Vagina (tissue), 2 donors: Measurements from ENCODE around the gene CYREN. TPM values are rescaled to one million over a fixed set of nuclear protein-coding genes. Genes with fewer than 3 reads are reported as not detected.

ENCODE experiments used
- DNase-seq, 2 donors: peaks; one replicate each; pipeline ENCODE4 v3.0.0-alpha.2; 2017; ENCODE audit errors: extremely low spot score in 2 of 2
- H3K27ac ChIP-seq: fragments of 200-600 bp; sonication (generic); one replicate; pipeline ENCODE4 v1.5.1; 2019
- H3K27me3 ChIP-seq: fragments of 200-600 bp; sonication (generic); one replicate; pipeline ENCODE4 v1.5.1; 2019
- H3K36me3 ChIP-seq, 2 donors: fragments of 200-600 bp; sonication (generic); one replicate each; pipeline ENCODE4 v1.5.1; 2017 to 2019
- H3K4me1 ChIP-seq: fragments of 200-600 bp; sonication (generic); one replicate; pipeline ENCODE4 v1.5.1; 2019
- H3K4me3 ChIP-seq, 2 donors: fragments of 200-600 bp; sonication (generic); 1 replicate in 1 of 2; 2 replicates in 1 of 2; pipeline ENCODE4 v1.5.1; 2016 to 2019
- H3K9me3 ChIP-seq: fragments of 200-600 bp; sonication (generic); one replicate; pipeline ENCODE4 v1.5.1; 2019
- CTCF ChIP-seq, 3 experiments: fragments of 450-650 bp in 2 of 3; fragments of 200-600 bp in 1 of 3; sonication (generic) in 1 of 3; IDR thresholded peaks; one replicate each; pipeline ENCODE4 v1.5.1; 2017 to 2019; ENCODE audit warnings: antibody characterized with exemption in 3 of 3, mild to moderate bottlenecking in 2 of 3, moderate library complexity in 2 of 3
- POLR2A ChIP-seq, 2 donors: fragments of 450-650 bp; IDR thresholded peaks; one replicate each; pipeline ENCODE4 v1.6.1; 2017; ENCODE audit warnings: antibody characterized with exemption in 2 of 2, mild to moderate bottlenecking in 2 of 2, moderate library complexity in 2 of 2
- POLR2AphosphoS5 ChIP-seq, 2 donors: sonication (generic); formaldehyde crosslinking; IDR thresholded peaks; one replicate each; pipeline ENCODE4 v1.9.0; 2017; ENCODE audit warnings: antibody characterized with exemption in 2 of 2, mild to moderate bottlenecking in 2 of 2, low read depth in 1 of 2; ENCODE audit not compliant: insufficient read depth in 1 of 2
- intact Hi-C: fragments of 100-400 bp; cut with DNase I; formaldehyde crosslinking; loops from one replicate; pipeline ENCODE4 v1.15.1; 2023
- total RNA-seq: library from RNA; depleted of rRNA; stranded (reverse); fragments of >200 nt; gene quantifications from one replicate; pipeline ENCODE4 v1.2.3, GENCODE V29; 2016

The CYREN gene
- total RNA-seq, 1 donor from 2014 or later, result 33.4 TPM

GRCh38 chr7:135160098-135160857 lies 10.2 kb downstream of the CYREN start:
- intact Hi-C loops, result loop anchor here (10.0 kb wide), 1 partner anchor 475 kb away; no protein-coding TSS in a partner anchor
- no peak for DNase-seq
- TF ChIP-seq POLR2A (IDR thresholded peaks at IDR 0.05) (no peak), CTCF (IDR thresholded peaks at IDR 0.05) (no peak), POLR2AphosphoS5 (IDR thresholded peaks at IDR 0.05; ENCODE audit: insufficient read depth in 1 of 2, low read depth in 1 of 2) (peak in 1 of 2 donors; percentile 76)

GRCh38 chr7:135159359-135160085 lies 11.0 kb downstream of the CYREN start:
- peaks cover 4% of the 10 kb centered on the region for H3K9me3 ChIP-seq
- no peaks in the 10 kb centered on the region for H3K27me3 ChIP-seq
- no peak for DNase-seq
- H3K4me1 ChIP-seq, result peaks cover 34% of the 10 kb centered on the region
- intact Hi-C loops, result loop anchor here (10.0 kb wide), 1 partner anchor 475 kb away; no protein-coding TSS in a partner anchor
- no peak overlapping the region for H3K4me3 ChIP-seq
- H3K36me3 ChIP-seq, result no peaks in the 10 kb centered on the region
- TF ChIP-seq POLR2A (IDR thresholded peaks at IDR 0.05) (no peak), CTCF (IDR thresholded peaks at IDR 0.05) (no peak), POLR2AphosphoS5 (IDR thresholded peaks at IDR 0.05; ENCODE audit: insufficient read depth in 1 of 2, low read depth in 1 of 2) (no peak)
- H3K27ac ChIP-seq, result peak overlapping the region; percentile 56

More at GRCh38 chr7:135160098-135160857, 10.2 kb downstream of the CYREN start:
- peak overlapping the region; percentile 56 for H3K27ac ChIP-seq
- no peaks in the 10 kb centered on the region for H3K27me3 ChIP-seq
- H3K4me1 ChIP-seq, result peaks cover 34% of the 10 kb centered on the region
- no peak overlapping the region for H3K4me3 ChIP-seq
- peaks cover 4% of the 10 kb centered on the region for H3K9me3 ChIP-seq
- H3K36me3 ChIP-seq, result no peaks in the 10 kb centered on the region

GRCh38 chr7:135158874-135159273 lies 11.6 kb downstream of the CYREN start:
- Histone ChIP-seq H3K27ac (peak overlapping the region; percentile 56), H3K4me1 (peaks cover 34% of the 10 kb centered on the region), H3K9me3 (peaks cover 4% of the 10 kb centered on the region), H3K36me3 (no peaks in the 10 kb centered on the region), H3K27me3 (no peaks in the 10 kb centered on the region), H3K4me3 (no peak overlapping the region)
- no peak for DNase-seq
- no peak for TF ChIP-seq CTCF (IDR thresholded peaks at IDR 0.05)
- no peak for TF ChIP-seq POLR2A (IDR thresholded peaks at IDR 0.05)
- TF ChIP-seq POLR2AphosphoS5 (IDR thresholded peaks at IDR 0.05; ENCODE audit: insufficient read depth in 1 of 2, low read depth in 1 of 2), result no peak
- intact Hi-C loops, result no loop called here

- H3K4me3 ChIP-seq, result no peak overlapping the region
- DNase-seq, result no peak
- peaks cover 34% of the 10 kb centered on the region for H3K4me1 ChIP-seq
- intact Hi-C loops, result no loop called here
- peaks cover 4% of the 10 kb centered on the region for H3K9me3 ChIP-seq
- H3K27ac ChIP-seq, result peak overlapping the region; percentile 56
- TF ChIP-seq POLR2AphosphoS5 (IDR thresholded peaks at IDR 0.05; ENCODE audit: insufficient read depth in 1 of 2, low read depth in 1 of 2), result no peak
- TF ChIP-seq CTCF (IDR thresholded peaks at IDR 0.05), result no peak
- TF ChIP-seq POLR2A (IDR thresholded peaks at IDR 0.05), result no peak
- H3K27me3 ChIP-seq, result no peaks in the 10 kb centered on the region
- no peaks in the 10 kb centered on the region for H3K36me3 ChIP-seq
These were observed 12.3 kb downstream of the CYREN start for GRCh38 chr7:135158141-135158655.
